AG04449 (cell line): Measurements from ENCODE around the gene EMCN.
"Not testable (repeated sequence)": the region's sequence is repeated elsewhere in the genome, so short reads cannot be mapped to it uniquely, and the experiment has no call there.

Experiments used
- CTCF ChIA-PET: fragments of 350-600 bp; formaldehyde crosslinking; extraction: SDS; loops from one replicate; lab custom pipeline; 2021; ENCODE audit warnings: antibody characterized with exemption; lab: Yijun Ruan, JAX
- POLR2A ChIA-PET: fragments of 400-600, 350-600 bp; formaldehyde crosslinking; extraction: SDS; loops from one replicate; lab custom pipeline; 2020; ENCODE audit warnings: antibody characterized with exemption, inconsistent platforms; lab: Yijun Ruan, JAX
- DNase-seq: peaks from one replicate; pipeline ENCODE4 v3.0.0-alpha.2; 2010; ENCODE audit warnings: low read depth, low spot score
- H3K4me3 ChIP-seq: 2 replicates; pipeline ENCODE4 v1.5.1; 2011; ENCODE audit warnings: low read depth, mild to moderate bottlenecking, control low read depth, low read length
- TF ChIP-seq, protein P1 (sequence below): IDR thresholded peaks from one replicate; pipeline ENCODE4 v1.5.1; 2011; ENCODE audit warnings: mild to moderate bottlenecking, moderate library complexity, low read length, control low read depth, inconsistent platforms; ENCODE audit not compliant: insufficient read depth; ENCODE audit errors: missing control alignments

Gene EMCN

DNA sequence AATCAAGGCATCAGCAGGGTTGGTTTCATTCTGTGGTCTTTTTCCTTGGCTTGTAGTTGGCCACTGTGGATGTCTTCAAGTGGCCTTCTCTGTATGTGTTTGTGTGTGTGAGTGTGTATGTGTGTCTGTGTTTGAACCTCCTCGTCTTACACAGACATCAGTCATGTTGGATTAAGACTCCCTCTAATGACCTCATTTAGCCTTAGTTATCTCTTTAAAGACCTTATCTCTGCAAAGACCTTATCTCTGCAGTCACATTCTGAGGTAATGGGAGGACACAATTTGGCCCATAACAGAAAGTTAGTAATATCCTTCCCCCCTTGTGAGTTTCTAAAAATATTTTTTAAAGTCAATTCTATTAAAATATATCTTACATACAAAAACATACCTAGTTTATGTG, 126.7 kb downstream of the EMCN start:
- TF ChIP-seq, protein P1, sequence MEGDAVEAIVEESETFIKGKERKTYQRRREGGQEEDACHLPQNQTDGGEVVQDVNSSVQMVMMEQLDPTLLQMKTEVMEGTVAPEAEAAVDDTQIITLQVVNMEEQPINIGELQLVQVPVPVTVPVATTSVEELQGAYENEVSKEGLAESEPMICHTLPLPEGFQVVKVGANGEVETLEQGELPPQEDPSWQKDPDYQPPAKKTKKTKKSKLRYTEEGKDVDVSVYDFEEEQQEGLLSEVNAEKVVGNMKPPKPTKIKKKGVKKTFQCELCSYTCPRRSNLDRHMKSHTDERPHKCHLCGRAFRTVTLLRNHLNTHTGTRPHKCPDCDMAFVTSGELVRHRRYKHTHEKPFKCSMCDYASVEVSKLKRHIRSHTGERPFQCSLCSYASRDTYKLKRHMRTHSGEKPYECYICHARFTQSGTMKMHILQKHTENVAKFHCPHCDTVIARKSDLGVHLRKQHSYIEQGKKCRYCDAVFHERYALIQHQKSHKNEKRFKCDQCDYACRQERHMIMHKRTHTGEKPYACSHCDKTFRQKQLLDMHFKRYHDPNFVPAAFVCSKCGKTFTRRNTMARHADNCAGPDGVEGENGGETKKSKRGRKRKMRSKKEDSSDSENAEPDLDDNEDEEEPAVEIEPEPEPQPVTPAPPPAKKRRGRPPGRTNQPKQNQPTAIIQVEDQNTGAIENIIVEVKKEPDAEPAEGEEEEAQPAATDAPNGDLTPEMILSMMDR, result no peak
- ChIA-PET POLR2A (no interaction called here), CTCF (interaction anchor here (1.4 kb wide), 1 partner anchor 17 kb away, joined by 3 read pairs; no protein-coding TSS in a partner anchor)
- no peak for DNase-seq
- H3K4me3 ChIP-seq, result no peak overlapping the region

GRCh38 chr4:100386270-100386669, 131.6 kb downstream of the EMCN start:
- POLR2A ChIA-PET, result no interaction called here
- DNase-seq, result no peak
- CTCF ChIA-PET, result no interaction called here
- H3K4me3 ChIP-seq, result no peak overlapping the region
- TF ChIP-seq, protein P1, result no peak

DNA sequence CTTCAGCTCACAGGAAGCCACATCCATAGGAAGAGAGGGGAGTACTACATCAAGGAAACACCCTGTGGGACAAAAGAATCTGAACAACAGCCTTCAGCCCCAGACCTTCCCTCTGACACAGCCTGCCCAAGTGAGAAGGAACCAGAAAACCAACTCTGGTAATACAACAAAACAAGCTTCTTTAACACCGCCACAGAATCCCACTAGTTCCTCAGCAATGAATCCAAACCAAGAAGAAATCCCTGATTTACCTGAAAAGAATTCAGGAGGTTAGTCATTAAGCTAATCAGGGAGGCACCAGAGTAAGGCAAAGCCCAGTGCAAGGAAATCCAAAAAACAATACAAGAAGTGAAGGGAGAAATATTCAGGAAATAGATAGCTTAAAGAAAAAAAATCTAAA, 137.4 kb downstream of the EMCN start:
- CTCF ChIA-PET, H3K4me3 ChIP-seq, DNase-seq, POLR2A ChIA-PET: not testable (repeated sequence)

- H3K4me3 ChIP-seq, result no peak overlapping the region
- CTCF ChIA-PET, result no interaction called here
- POLR2A ChIA-PET, result no interaction called here
- no peak for DNase-seq
- TF ChIP-seq, protein P1, result no peak
These were observed 138.2 kb downstream of the EMCN start for GRCh38 chr4:100379583-100380105.

GRCh38 chr4:100372432-100372831, 145.4 kb downstream of the EMCN start:
- POLR2A ChIA-PET, result no interaction called here
- CTCF ChIA-PET, result interaction anchor here (1.4 kb wide), 1 partner anchor 277 kb away, joined by 3 read pairs; no protein-coding TSS in a partner anchor
- TF ChIP-seq, protein P1, result peak; percentile 32
- no peak for DNase-seq
- no peak overlapping the region for H3K4me3 ChIP-seq

- POLR2A ChIA-PET, result no interaction called here
- TF ChIP-seq, protein P1, result no peak
- no peak overlapping the region for H3K4me3 ChIP-seq
- CTCF ChIA-PET, result no interaction called here
- no peak for DNase-seq
These were observed 148.0 kb downstream of the EMCN start for GRCh38 chr4:100369871-100370270.

- no peak for DNase-seq
- TF ChIP-seq, protein P1, result no peak
- H3K4me3 ChIP-seq, result no peak overlapping the region
- ChIA-PET POLR2A (no interaction called here), CTCF (no interaction called here)
These were observed 150.4 kb downstream of the EMCN start for GRCh38 chr4:100367451-100367850.
